Measurements from ENCODE around the gene SLC5A10.
"Not testable (repeated sequence)": the region's sequence is repeated elsewhere in the genome, so short reads cannot be mapped to it uniquely, and the experiment has no call there.

Gene SLC5A10

DNA sequence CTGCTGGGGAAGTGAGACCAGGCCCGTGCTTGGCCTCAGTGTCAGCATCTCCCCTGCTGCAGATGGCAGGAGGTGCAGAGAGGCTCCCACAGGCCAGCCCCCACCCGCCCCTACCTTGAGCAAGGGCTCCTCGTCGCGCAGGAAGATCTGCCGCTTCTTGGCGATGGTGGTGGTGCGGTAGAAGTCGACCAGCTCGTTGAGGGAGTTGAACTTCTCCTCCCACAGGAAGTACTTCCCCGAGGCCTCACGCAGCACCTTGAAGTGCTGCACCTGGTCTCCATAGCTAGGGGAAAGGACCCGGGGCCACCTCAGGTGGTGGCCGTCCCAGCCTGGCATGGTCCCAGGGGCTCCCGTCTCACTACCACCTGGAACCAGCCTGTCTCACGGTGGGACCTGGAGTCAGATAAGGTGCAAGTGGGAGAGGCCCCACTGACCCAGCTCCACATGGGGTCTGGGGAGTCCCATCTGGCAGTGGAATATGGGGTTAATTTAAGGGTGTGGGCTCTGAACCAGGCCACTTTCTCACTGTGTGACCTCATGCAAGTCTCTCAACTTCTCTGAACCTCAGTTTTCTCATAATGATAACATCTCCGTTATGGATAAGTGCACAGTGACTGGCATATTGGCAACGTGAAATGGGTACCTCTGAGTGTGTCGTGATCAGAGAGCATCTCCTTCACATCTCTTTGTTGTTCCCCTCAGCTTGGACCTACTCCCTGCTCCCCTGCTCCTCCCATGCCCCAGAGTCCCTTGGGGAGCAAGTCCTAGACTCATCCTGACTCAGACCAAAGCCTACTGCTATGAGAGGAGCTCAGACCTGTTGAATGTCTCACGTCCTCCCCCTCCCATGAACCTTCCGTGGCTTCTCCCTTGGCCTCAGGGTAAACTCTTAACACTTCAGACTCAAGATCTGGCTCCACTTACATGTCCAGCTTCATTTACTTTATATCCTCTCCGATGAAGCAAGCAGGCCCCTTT, 72.4 kb downstream of the SLC5A10 start:
- no peak overlapping the region for H3K27ac ChIP-seq (ENCODE audit: low read length)

DNA sequence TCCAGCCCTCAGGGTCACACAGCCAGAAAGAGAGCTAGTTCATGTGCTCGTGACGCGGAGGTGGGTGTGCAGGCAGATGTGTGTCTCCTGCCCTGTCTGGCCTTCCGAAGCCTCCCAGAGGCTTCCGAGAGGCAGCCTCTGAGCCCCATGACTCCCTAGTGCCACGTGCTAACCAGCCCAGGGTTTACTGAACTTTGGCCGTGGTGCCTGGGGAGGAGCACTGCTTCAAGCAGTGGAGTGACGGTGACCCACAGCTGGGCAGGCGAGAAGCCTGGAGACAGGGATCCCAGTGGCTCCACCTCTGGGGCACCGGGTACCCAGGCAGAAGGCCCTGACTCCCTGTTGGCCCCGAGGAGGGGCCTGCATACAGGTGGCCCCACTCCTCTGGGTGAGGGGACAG, 76.7 kb downstream of the SLC5A10 start:
- not testable (repeated sequence) for H3K9ac ChIP-seq (ENCODE audit: low read depth, low read length); H3K4me3 ChIP-seq (ENCODE audit: low read depth in 1 of 2, low read length in 2 of 2); H3K4me2 ChIP-seq (ENCODE audit: insufficient read depth, low read length); DNase-seq; H2AFZ ChIP-seq (ENCODE audit: low read depth, low read length); H3K9me3 ChIP-seq (ENCODE audit: insufficient read depth, low read length, severe bottlenecking); H3K36me3 ChIP-seq (ENCODE audit: insufficient read depth, low read length); H4K20me1 ChIP-seq (ENCODE audit: insufficient read depth, low read length); ATAC-seq (ENCODE audit: insufficient read depth, low read depth); H3K27me3 ChIP-seq (ENCODE audit: insufficient read depth, low read length, poor library complexity); H3K4me1 ChIP-seq (ENCODE audit: insufficient read depth, low read length); H3K27ac ChIP-seq (ENCODE audit: low read length); H3K79me2 ChIP-seq (ENCODE audit: insufficient read depth, low read length)

More for the DNA sequence above, 72.4 kb downstream of the SLC5A10 start:
- H3K4me1 ChIP-seq (ENCODE audit: insufficient read depth, low read length), result no peaks in the 10 kb centered on the region
- H2AFZ ChIP-seq (ENCODE audit: low read depth, low read length), result no peak overlapping the region
- H3K36me3 ChIP-seq (ENCODE audit: insufficient read depth, low read length), result peaks cover 15% of the 10 kb centered on the region
- DNase-seq (no peak), ATAC-seq (ENCODE audit: insufficient read depth, low read depth) (no peak)
- H3K27me3 ChIP-seq (ENCODE audit: insufficient read depth, low read length, poor library complexity), result no peaks in the 10 kb centered on the region
- no peak for TF ChIP-seq EZH2 (IDR thresholded peaks at IDR 0.05; ENCODE audit: borderline replicate concordance, low read depth, low read length, severe bottlenecking)
- TF ChIP-seq, protein P1, sequence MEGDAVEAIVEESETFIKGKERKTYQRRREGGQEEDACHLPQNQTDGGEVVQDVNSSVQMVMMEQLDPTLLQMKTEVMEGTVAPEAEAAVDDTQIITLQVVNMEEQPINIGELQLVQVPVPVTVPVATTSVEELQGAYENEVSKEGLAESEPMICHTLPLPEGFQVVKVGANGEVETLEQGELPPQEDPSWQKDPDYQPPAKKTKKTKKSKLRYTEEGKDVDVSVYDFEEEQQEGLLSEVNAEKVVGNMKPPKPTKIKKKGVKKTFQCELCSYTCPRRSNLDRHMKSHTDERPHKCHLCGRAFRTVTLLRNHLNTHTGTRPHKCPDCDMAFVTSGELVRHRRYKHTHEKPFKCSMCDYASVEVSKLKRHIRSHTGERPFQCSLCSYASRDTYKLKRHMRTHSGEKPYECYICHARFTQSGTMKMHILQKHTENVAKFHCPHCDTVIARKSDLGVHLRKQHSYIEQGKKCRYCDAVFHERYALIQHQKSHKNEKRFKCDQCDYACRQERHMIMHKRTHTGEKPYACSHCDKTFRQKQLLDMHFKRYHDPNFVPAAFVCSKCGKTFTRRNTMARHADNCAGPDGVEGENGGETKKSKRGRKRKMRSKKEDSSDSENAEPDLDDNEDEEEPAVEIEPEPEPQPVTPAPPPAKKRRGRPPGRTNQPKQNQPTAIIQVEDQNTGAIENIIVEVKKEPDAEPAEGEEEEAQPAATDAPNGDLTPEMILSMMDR (IDR thresholded peaks at IDR 0.05; ENCODE audit: borderline replicate concordance, extremely low read depth, low read length, poor library complexity, severe bottlenecking), result no peak
- no peaks in the 10 kb centered on the region for H3K79me2 ChIP-seq (ENCODE audit: insufficient read depth, low read length)
- H3K4me3 ChIP-seq (ENCODE audit: low read depth in 1 of 2, low read length in 2 of 2), result no peak overlapping the region
- H4K20me1 ChIP-seq (ENCODE audit: insufficient read depth, low read length), result peaks cover 10% of the 10 kb centered on the region; the same call in 1 of the 2 replicates
- no peaks in the 10 kb centered on the region for H3K9me3 ChIP-seq (ENCODE audit: insufficient read depth, low read length, severe bottlenecking)
- H3K9ac ChIP-seq (ENCODE audit: low read depth, low read length), result no peak overlapping the region
- no peak overlapping the region for H3K4me2 ChIP-seq (ENCODE audit: insufficient read depth, low read length)

DNA sequence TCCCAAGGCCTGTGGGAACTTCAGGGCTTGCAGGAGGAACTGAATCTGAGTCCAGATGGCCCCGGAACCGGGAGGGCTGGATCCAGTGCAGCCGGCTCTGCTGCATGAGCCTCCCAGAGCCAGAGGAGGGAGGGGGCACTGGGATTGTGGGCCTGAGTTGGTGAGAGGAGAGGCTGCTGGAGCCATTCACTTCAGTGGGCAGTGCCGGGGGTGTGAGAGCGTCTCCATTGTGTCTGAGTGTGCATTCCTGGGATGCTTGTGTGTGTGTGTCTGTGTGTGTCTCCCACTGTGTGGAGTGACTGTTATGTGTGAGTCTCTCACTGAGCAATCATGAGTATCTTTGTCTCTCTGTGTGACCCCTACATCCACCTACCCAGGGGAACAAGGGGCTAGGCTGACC, 77.8 kb downstream of the SLC5A10 start:
- not testable (repeated sequence) for H3K9ac ChIP-seq (ENCODE audit: low read depth, low read length); H3K27me3 ChIP-seq (ENCODE audit: insufficient read depth, low read length, poor library complexity); H4K20me1 ChIP-seq (ENCODE audit: insufficient read depth, low read length); H3K4me3 ChIP-seq (ENCODE audit: low read depth in 1 of 2, low read length in 2 of 2); H2AFZ ChIP-seq (ENCODE audit: low read depth, low read length); H3K9me3 ChIP-seq (ENCODE audit: insufficient read depth, low read length, severe bottlenecking); H3K4me2 ChIP-seq (ENCODE audit: insufficient read depth, low read length); ATAC-seq (ENCODE audit: insufficient read depth, low read depth); DNase-seq; H3K4me1 ChIP-seq (ENCODE audit: insufficient read depth, low read length); H3K36me3 ChIP-seq (ENCODE audit: insufficient read depth, low read length); H3K27ac ChIP-seq (ENCODE audit: low read length); H3K79me2 ChIP-seq (ENCODE audit: insufficient read depth, low read length)

DNA sequence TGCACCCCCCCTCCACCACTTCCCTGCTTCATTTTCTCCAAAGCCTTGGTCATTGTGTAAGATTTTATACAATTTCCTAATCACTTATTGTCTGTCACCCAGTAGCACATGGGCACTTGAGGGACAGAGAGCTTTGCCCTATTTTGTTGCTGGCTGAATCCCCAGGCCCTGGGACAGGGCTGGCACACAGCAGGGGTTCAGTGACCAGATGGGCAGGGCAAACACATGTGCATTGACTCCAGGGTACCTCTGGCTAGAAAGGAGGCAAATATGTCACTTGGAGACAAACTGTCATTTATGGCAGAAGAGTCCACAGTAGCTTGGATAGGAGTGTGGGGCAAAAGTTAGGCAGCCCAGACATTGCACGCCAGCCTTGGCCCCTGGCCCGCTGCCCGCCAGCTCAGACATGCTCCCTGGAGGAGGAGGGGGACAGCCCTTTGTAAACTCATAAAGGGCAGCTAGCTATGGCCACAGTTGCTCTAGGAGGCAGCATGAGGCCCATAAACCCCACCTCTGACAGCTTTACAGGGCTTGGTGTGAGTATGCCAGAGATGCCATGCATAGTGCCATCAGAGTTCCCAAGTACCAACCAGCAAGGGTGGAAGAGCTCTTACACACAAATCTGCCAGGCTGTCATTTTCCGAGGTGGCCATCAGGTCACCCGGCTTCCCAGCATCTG, 78.9 kb downstream of the SLC5A10 start:
- H3K9me3 ChIP-seq (ENCODE audit: insufficient read depth, low read length, severe bottlenecking); H3K36me3 ChIP-seq (ENCODE audit: insufficient read depth, low read length); H3K79me2 ChIP-seq (ENCODE audit: insufficient read depth, low read length); ATAC-seq (ENCODE audit: insufficient read depth, low read depth); H3K4me3 ChIP-seq (ENCODE audit: low read depth in 1 of 2, low read length in 2 of 2); DNase-seq; H3K4me1 ChIP-seq (ENCODE audit: insufficient read depth, low read length); H2AFZ ChIP-seq (ENCODE audit: low read depth, low read length); H3K9ac ChIP-seq (ENCODE audit: low read depth, low read length); H3K27me3 ChIP-seq (ENCODE audit: insufficient read depth, low read length, poor library complexity); H3K4me2 ChIP-seq (ENCODE audit: insufficient read depth, low read length); H3K27ac ChIP-seq (ENCODE audit: low read length); H4K20me1 ChIP-seq (ENCODE audit: insufficient read depth, low read length): not testable (repeated sequence)

DNA sequence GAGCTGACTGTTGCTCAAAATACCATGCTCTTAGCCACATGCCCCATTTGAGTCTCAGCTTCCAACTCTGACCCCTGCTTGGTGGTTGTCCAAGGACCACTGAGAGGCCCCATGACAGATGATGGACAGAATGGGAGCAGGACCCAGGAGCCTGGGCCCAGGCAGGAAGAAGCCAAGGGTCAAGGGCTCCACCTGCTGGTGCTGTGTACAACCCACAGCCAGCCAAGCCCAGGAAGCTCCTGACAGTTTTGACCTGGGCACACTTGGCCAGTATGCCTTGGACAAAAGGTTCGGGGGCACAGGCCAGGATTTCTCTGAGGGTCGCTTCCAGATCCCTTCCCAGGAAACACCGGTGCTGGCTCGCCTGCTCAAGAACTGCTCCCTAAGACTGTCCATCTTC, 79.8 kb downstream of the SLC5A10 start:
- H3K27ac ChIP-seq (ENCODE audit: low read length); H3K36me3 ChIP-seq (ENCODE audit: insufficient read depth, low read length); H3K4me3 ChIP-seq (ENCODE audit: low read depth in 1 of 2, low read length in 2 of 2); H3K4me1 ChIP-seq (ENCODE audit: insufficient read depth, low read length); H3K9me3 ChIP-seq (ENCODE audit: insufficient read depth, low read length, severe bottlenecking); H3K4me2 ChIP-seq (ENCODE audit: insufficient read depth, low read length); H4K20me1 ChIP-seq (ENCODE audit: insufficient read depth, low read length); H3K27me3 ChIP-seq (ENCODE audit: insufficient read depth, low read length, poor library complexity); H3K79me2 ChIP-seq (ENCODE audit: insufficient read depth, low read length); H2AFZ ChIP-seq (ENCODE audit: low read depth, low read length); H3K9ac ChIP-seq (ENCODE audit: low read depth, low read length): not testable (repeated sequence)
- peak; percentile 39 for DNase-seq
- ATAC-seq (ENCODE audit: insufficient read depth, low read depth), result peak; percentile 74
- TF ChIP-seq, protein P1 (IDR thresholded peaks at IDR 0.05; ENCODE audit: borderline replicate concordance, extremely low read depth, low read length, poor library complexity, severe bottlenecking), result peak; percentile 26

DNA sequence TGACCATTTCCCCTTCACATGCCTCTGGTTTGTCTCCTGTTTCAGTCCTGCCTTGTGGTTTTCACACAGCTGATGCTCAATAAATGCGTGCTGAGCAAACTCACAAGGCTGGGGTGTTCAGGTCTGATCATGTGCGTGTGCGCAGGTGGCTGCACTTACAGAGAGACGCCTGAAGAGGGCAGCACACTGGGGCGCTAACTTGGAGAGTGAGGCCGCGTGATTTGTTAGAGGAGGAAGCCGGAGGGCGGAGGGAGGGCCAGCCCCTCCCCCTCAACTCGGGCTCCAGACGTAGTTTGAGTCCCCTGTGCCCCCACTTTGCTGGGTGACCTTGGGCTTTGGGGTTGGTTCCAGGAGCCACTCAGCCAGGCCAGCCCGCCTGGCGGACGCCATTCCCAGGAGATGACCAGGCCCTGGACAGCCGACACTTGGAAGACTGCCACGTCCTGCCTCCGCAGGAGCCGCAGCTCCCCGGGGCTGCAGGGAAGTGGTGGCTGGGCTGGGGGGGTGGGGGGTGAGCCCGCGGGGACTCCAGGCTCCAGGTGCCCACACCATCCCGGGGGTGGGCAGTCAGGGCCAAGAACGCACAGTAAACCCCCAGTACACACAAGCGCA, 80.5 kb downstream of the SLC5A10 start:
- not testable (repeated sequence) for DNase-seq; H3K9me3 ChIP-seq (ENCODE audit: insufficient read depth, low read length, severe bottlenecking); H4K20me1 ChIP-seq (ENCODE audit: insufficient read depth, low read length); H3K79me2 ChIP-seq (ENCODE audit: insufficient read depth, low read length); H3K27me3 ChIP-seq (ENCODE audit: insufficient read depth, low read length, poor library complexity); H3K9ac ChIP-seq (ENCODE audit: low read depth, low read length); H3K4me2 ChIP-seq (ENCODE audit: insufficient read depth, low read length); H3K4me3 ChIP-seq (ENCODE audit: low read depth in 1 of 2, low read length in 2 of 2); H3K36me3 ChIP-seq (ENCODE audit: insufficient read depth, low read length); H3K27ac ChIP-seq (ENCODE audit: low read length); H3K4me1 ChIP-seq (ENCODE audit: insufficient read depth, low read length); H2AFZ ChIP-seq (ENCODE audit: low read depth, low read length)
- peak; percentile 63; the same call in 2 of the 3 replicates for ATAC-seq (ENCODE audit: insufficient read depth, low read depth)

All from DND-41 (cell line).